BE2C (cell line): ENCODE measurements around the gene UNKL.

Experiments
- DNase-seq: peaks from one replicate; pipeline ENCODE4 v3.0.0-alpha.2; 2020
- H3K27me3 ChIP-seq: fragments of 250-450 bp; sonication (Bioruptor Pico); 2 replicates; pipeline ENCODE4 v1.5.1; 2020; ENCODE audit warnings: mild to moderate bottlenecking
- H3K36me3 ChIP-seq: fragments of 250-450 bp; sonication (Bioruptor Pico); 2 replicates; pipeline ENCODE4 v1.5.1; 2020; ENCODE audit warnings: mild to moderate bottlenecking
- H3K4me1 ChIP-seq: fragments of 250-450 bp; sonication (Bioruptor Pico); 2 replicates; pipeline ENCODE4 v1.5.1; 2020
- H3K4me3 ChIP-seq: 2 replicates; pipeline ENCODE4 v1.5.1; 2011; ENCODE audit warnings: low read depth, low read length
- H3K9me3 ChIP-seq: fragments of 250-450 bp; sonication (Bioruptor Pico); 2 replicates; pipeline ENCODE4 v1.5.1; 2020
- TF ChIP-seq, protein P1 (sequence below): IDR thresholded peaks from 2 replicates; pipeline ENCODE4 v1.5.1; 2012; ENCODE audit warnings: mild to moderate bottlenecking, low read depth, low read length

Gene UNKL

DNA sequence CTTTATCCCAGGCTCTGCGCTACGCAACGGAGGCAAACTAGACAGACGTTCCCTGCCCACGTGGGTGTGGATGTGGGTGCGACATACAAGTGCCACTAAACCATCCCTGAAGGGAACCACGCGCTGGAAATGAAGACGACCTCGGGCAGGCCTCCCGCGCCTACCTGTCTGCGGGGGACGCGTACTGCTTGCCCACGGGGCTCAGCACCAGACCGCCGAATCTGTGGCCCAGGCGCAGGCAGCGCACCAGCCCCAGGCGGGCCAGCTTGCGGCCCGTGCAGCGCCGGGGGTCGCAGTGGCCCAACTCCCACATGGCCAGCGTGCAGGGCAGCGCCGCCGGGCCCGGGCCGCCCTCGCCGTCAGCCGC, 63.3 kb downstream of the UNKL start:
- peaks cover 6% of the 10 kb centered on the region for H3K27me3 ChIP-seq
- TF ChIP-seq, protein P1, sequence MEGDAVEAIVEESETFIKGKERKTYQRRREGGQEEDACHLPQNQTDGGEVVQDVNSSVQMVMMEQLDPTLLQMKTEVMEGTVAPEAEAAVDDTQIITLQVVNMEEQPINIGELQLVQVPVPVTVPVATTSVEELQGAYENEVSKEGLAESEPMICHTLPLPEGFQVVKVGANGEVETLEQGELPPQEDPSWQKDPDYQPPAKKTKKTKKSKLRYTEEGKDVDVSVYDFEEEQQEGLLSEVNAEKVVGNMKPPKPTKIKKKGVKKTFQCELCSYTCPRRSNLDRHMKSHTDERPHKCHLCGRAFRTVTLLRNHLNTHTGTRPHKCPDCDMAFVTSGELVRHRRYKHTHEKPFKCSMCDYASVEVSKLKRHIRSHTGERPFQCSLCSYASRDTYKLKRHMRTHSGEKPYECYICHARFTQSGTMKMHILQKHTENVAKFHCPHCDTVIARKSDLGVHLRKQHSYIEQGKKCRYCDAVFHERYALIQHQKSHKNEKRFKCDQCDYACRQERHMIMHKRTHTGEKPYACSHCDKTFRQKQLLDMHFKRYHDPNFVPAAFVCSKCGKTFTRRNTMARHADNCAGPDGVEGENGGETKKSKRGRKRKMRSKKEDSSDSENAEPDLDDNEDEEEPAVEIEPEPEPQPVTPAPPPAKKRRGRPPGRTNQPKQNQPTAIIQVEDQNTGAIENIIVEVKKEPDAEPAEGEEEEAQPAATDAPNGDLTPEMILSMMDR, result no peak
- DNase-seq, result no peak

DNA sequence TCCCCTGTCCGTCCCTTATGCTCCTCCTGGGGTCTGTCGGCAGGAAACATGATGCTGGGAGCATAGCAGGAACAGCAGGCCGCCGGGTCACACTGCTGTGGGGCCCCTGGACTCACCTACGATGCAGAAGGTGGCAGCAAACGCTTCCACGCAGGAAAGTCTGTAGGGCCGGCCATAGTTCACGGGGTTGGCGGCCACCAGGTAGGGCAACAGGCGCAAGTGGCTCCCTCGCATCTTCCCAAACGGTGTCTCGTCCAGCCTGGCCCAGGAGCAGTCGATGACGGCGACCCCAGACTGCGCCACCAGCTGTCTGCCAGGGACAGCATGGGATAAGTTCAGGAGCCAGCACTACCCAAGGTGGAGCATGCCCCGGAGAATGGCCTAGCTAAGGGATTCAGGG, 63.8 kb downstream of the UNKL start:
- TF ChIP-seq, protein P1, result no peak
- no peaks in the 10 kb centered on the region for H3K9me3 ChIP-seq
- no peak for DNase-seq
- H3K36me3 ChIP-seq, result peaks cover 30% of the 10 kb centered on the region
- peaks cover 11% of the 10 kb centered on the region for H3K27me3 ChIP-seq
- H3K4me1 ChIP-seq, result no peaks in the 10 kb centered on the region; the same call in 1 of the 2 replicates
- peak overlapping the region; percentile 94 for H3K4me3 ChIP-seq

More for the DNA sequence above, 63.3 kb downstream of the UNKL start:
- Histone ChIP-seq H3K4me3 (peak overlapping the region; percentile 94), H3K9me3 (no peaks in the 10 kb centered on the region), H3K4me1 (no peaks in the 10 kb centered on the region; the same call in 1 of the 2 replicates), H3K36me3 (peaks cover 30% of the 10 kb centered on the region)

DNA sequence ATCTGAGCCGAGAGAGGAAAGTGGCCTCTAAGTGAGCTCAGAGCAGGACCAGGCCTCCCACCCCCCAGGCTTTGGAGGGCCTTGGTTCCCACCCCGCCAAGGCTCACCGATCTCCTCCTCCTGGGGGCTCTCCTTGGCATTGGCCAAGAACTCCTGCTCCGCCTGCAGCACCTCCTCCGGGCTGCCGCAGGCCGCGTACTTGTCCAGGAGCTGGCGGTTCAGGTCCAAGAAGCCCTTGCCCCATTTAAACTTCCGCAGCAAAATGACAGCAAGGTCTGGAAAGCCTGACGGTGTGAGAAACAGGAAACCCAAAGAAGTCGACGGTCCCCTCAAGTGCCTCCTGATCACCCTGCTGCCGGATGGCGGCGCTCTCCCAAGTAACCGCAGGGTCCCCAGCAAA, 64.6 kb downstream of the UNKL start:
- H3K4me1 ChIP-seq, result no peaks in the 10 kb centered on the region; the same call in 1 of the 2 replicates
- no peak overlapping the region for H3K4me3 ChIP-seq
- no peaks in the 10 kb centered on the region for H3K9me3 ChIP-seq
- no peak for DNase-seq
- H3K27me3 ChIP-seq, result peaks cover 14% of the 10 kb centered on the region
- TF ChIP-seq, protein P1, result no peak
- peaks cover 30% of the 10 kb centered on the region for H3K36me3 ChIP-seq

DNA sequence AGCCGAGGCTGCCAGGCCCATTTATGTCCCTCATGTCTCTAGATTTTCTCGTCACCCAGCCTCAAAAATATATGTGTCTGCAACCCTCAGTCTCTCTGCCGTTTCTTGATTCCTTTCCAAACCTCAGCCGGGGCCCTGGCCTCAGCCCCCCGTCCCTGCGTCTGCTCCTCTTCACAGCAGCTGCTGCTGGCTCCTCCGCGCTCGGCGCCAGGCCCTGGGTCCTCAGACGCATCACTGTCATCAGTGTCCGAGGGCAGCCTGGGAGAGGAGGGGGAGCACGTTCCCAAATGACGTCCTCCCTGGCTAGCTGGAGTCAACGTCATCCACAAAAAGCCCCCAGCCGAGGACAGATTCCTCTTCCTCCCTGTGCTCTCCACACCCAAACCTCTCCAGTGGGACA, 65.2 kb downstream of the UNKL start:
- H3K27me3 ChIP-seq, result peaks cover 20% of the 10 kb centered on the region
- TF ChIP-seq, protein P1, result no peak
- DNase-seq, result no peak
- no peak overlapping the region for H3K4me3 ChIP-seq
- peaks cover 30% of the 10 kb centered on the region for H3K36me3 ChIP-seq
- no peaks in the 10 kb centered on the region for H3K9me3 ChIP-seq
- no peaks in the 10 kb centered on the region; the same call in 1 of the 2 replicates for H3K4me1 ChIP-seq

DNA sequence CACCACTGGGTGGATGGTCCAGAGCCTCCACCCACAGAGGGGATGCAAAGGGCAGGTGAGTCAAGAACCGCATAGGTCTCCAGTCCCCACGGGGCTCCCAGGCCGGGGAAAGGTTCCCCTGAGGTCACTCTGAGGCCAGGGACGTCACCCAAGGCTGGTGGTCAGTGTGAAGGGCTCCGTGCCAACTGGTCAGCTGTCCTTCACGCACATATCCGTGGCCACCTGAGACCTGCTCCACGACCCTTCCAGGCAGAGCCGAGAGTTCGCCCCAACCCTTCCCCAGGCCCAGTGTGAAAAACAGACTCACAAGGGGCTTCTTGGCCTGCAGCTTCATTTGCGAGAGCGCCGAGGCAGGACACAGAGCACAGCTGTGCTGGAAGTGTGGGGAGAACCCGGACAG, 65.6 kb downstream of the UNKL start:
- Histone ChIP-seq H3K27me3 (peaks cover 24% of the 10 kb centered on the region), H3K9me3 (no peaks in the 10 kb centered on the region), H3K4me3 (no peak overlapping the region), H3K4me1 (no peaks in the 10 kb centered on the region; the same call in 1 of the 2 replicates), H3K36me3 (peaks cover 30% of the 10 kb centered on the region)
- DNase-seq, result no peak
- TF ChIP-seq, protein P1, result no peak

DNA sequence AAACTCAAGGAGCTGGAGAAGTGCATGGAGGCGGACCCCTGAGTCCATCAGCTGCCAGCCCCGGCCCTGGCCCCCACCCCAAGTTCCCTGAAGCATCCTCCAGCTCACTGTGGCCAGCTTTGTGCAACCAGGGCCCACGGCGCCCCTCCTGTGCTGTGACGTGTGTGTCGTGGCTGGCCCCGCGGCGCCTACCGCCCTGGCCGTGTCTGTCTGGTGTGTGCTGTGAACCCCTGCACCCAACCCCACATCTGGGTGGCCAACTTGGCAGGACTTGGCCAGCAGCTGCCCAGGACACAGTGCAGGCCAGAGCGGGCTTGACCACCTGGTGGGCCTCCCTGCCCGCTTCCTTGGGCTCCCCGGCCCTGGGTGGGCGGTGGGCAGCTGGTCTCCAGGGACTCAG, 66.1 kb downstream of the UNKL start:
- H3K9me3 ChIP-seq, result no peaks in the 10 kb centered on the region
- DNase-seq, result no peak
- peaks cover 29% of the 10 kb centered on the region for H3K27me3 ChIP-seq
- H3K36me3 ChIP-seq, result peaks cover 30% of the 10 kb centered on the region
- no peak overlapping the region for H3K4me3 ChIP-seq
- peaks cover 1% of the 10 kb centered on the region; the same call in 1 of the 2 replicates for H3K4me1 ChIP-seq
- TF ChIP-seq, protein P1, result no peak
